Muscle layer of duodenum (tissue), 2 donors: ENCODE data around the gene TJP2.

Source experiments
- H3K27ac ChIP-seq: one replicate; pipeline ENCODE4 v1.7.0; 2013; ENCODE audit warnings: mild to moderate bottlenecking, low read length
- H3K27me3 ChIP-seq: one replicate; pipeline ENCODE4 v1.7.0; 2013; ENCODE audit warnings: low read depth, mild to moderate bottlenecking, control low read depth, low read length
- H3K36me3 ChIP-seq, 2 donors: one replicate each; pipeline ENCODE4 v1.7.0; 2013; ENCODE audit warnings: low read length in 2 of 2, control low read depth in 1 of 2, mild to moderate bottlenecking in 1 of 2; ENCODE audit not compliant: insufficient read depth in 2 of 2, control insufficient read depth in 1 of 2
- H3K4me1 ChIP-seq, 2 donors: one replicate each; pipeline ENCODE4 v1.7.0; 2013; ENCODE audit warnings: low read length in 2 of 2, mild to moderate bottlenecking in 2 of 2, control low read depth in 1 of 2, moderate library complexity in 1 of 2; ENCODE audit not compliant: insufficient read depth in 2 of 2, control insufficient read depth in 1 of 2
- H3K4me3 ChIP-seq, 2 donors: one replicate each; pipeline ENCODE4 v1.7.0; 2013; ENCODE audit warnings: low read length in 2 of 2, low read depth in 1 of 2, mild to moderate bottlenecking in 1 of 2
- H3K9me3 ChIP-seq, 2 donors: one replicate each; pipeline ENCODE4 v1.7.0; 2013; ENCODE audit warnings: low read length in 2 of 2, control low read depth in 1 of 2, mild to moderate bottlenecking in 1 of 2; ENCODE audit not compliant: control insufficient read depth in 1 of 2
- donor health status: healthy.

Gene TJP2

GRCh38 chr9:69237702-69238295 lies 63.7 kb downstream of the TJP2 start:
- no peaks in the 10 kb centered on the region for H3K9me3 ChIP-seq
- peaks cover 36 to 49% of the 10 kb centered on the region in 2 donors for H3K36me3 ChIP-seq
- H3K27me3 ChIP-seq = no peaks in the 10 kb centered on the region
- no peak overlapping the region for H3K27ac ChIP-seq
- H3K4me3 ChIP-seq = no peak overlapping the region
- no peaks in the 10 kb centered on the region for H3K4me1 ChIP-seq

GRCh38 chr9:69243116-69243515 lies 69.0 kb downstream of the TJP2 start:
- Histone ChIP-seq H3K27ac (no peak overlapping the region), H3K4me1 (peaks cover 0 to 4% of the 10 kb centered on the region in 2 donors), H3K4me3 (no peak overlapping the region), H3K27me3 (no peaks in the 10 kb centered on the region), H3K9me3 (no peaks in the 10 kb centered on the region), H3K36me3 (peaks cover 33 to 34% of the 10 kb centered on the region in 2 donors)

GRCh38 chr9:69246629-69247028 lies 72.6 kb downstream of the TJP2 start:
- no peaks in the 10 kb centered on the region for H3K27me3 ChIP-seq
- no peaks in the 10 kb centered on the region for H3K9me3 ChIP-seq
- H3K4me3 ChIP-seq = no peak overlapping the region
- peaks cover 0 to 4% of the 10 kb centered on the region in 2 donors for H3K4me1 ChIP-seq
- H3K36me3 ChIP-seq = peaks cover 21 to 27% of the 10 kb centered on the region in 2 donors
- H3K27ac ChIP-seq = no peak overlapping the region

GRCh38 chr9:69248005-69248404 lies 73.9 kb downstream of the TJP2 start:
- H3K4me1 ChIP-seq = peaks cover 0 to 4% of the 10 kb centered on the region in 2 donors
- no peaks in the 10 kb centered on the region for H3K27me3 ChIP-seq
- H3K9me3 ChIP-seq = no peaks in the 10 kb centered on the region
- peaks cover 31 to 38% of the 10 kb centered on the region in 2 donors for H3K36me3 ChIP-seq
- H3K4me3 ChIP-seq = no peak overlapping the region
- no peak overlapping the region for H3K27ac ChIP-seq

GRCh38 chr9:69249337-69249736 lies 75.3 kb downstream of the TJP2 start:
- H3K9me3 ChIP-seq = no peaks in the 10 kb centered on the region
- H3K4me1 ChIP-seq = peaks cover 0 to under 1% of the 10 kb centered on the region in 2 donors
- H3K4me3 ChIP-seq = no peak overlapping the region
- no peak overlapping the region for H3K27ac ChIP-seq
- no peaks in the 10 kb centered on the region for H3K27me3 ChIP-seq
- peaks cover 42 to 48% of the 10 kb centered on the region in 2 donors for H3K36me3 ChIP-seq

GRCh38 chr9:69250681-69251080 lies 76.6 kb downstream of the TJP2 start:
- Histone ChIP-seq H3K27ac (no peak overlapping the region), H3K36me3 (peaks cover 50% of the 10 kb centered on the region in 2 donors), H3K4me1 (no peaks in the 10 kb centered on the region), H3K9me3 (no peaks in the 10 kb centered on the region), H3K4me3 (no peak overlapping the region), H3K27me3 (no peaks in the 10 kb centered on the region)

GRCh38 chr9:69252436-69252835 lies 78.4 kb downstream of the TJP2 start:
- Histone ChIP-seq H3K4me1 (no peaks in the 10 kb centered on the region), H3K9me3 (no peaks in the 10 kb centered on the region), H3K4me3 (no peak overlapping the region), H3K36me3 (peaks cover 38 to 45% of the 10 kb centered on the region in 2 donors), H3K27me3 (no peaks in the 10 kb centered on the region), H3K27ac (no peak overlapping the region)

- H3K9me3 ChIP-seq = no peaks in the 10 kb centered on the region
- H3K27me3 ChIP-seq = no peaks in the 10 kb centered on the region
- no peak overlapping the region for H3K4me3 ChIP-seq
- H3K36me3 ChIP-seq = peaks cover 32 to 39% of the 10 kb centered on the region in 2 donors
- H3K27ac ChIP-seq = no peak overlapping the region
- H3K4me1 ChIP-seq = no peaks in the 10 kb centered on the region
These were observed 79.0 kb downstream of the TJP2 start for GRCh38 chr9:69253057-69253456.

- Histone ChIP-seq H3K4me3 (no peak overlapping the region), H3K27ac (no peak overlapping the region), H3K36me3 (peaks cover 31% of the 10 kb centered on the region in 2 donors), H3K4me1 (no peaks in the 10 kb centered on the region), H3K27me3 (no peaks in the 10 kb centered on the region), H3K9me3 (no peaks in the 10 kb centered on the region)
These were observed 80.1 kb downstream of the TJP2 start for GRCh38 chr9:69254223-69254622.

GRCh38 chr9:69255591-69255990 lies 81.5 kb downstream of the TJP2 start:
- Histone ChIP-seq H3K4me3 (no peak overlapping the region), H3K4me1 (no peaks in the 10 kb centered on the region), H3K36me3 (peaks cover 27 to 31% of the 10 kb centered on the region in 2 donors), H3K27me3 (no peaks in the 10 kb centered on the region), H3K9me3 (no peaks in the 10 kb centered on the region), H3K27ac (no peak overlapping the region)

- no peaks in the 10 kb centered on the region for H3K9me3 ChIP-seq
- no peak overlapping the region for H3K27ac ChIP-seq
- peaks cover 9 to 16% of the 10 kb centered on the region in 2 donors for H3K36me3 ChIP-seq
- H3K4me3 ChIP-seq = no peak overlapping the region
- H3K27me3 ChIP-seq = no peaks in the 10 kb centered on the region
- H3K4me1 ChIP-seq = no peaks in the 10 kb centered on the region
These were observed 84.5 kb downstream of the TJP2 start for GRCh38 chr9:69258551-69258950.

GRCh38 chr9:69260161-69260560 lies 86.1 kb downstream of the TJP2 start:
- no peaks in the 10 kb centered on the region for H3K9me3 ChIP-seq
- H3K36me3 ChIP-seq = peaks cover 0 to 3% of the 10 kb centered on the region in 2 donors
- H3K27me3 ChIP-seq = no peaks in the 10 kb centered on the region
- H3K27ac ChIP-seq = no peak overlapping the region
- H3K4me3 ChIP-seq = no peak overlapping the region
- no peaks in the 10 kb centered on the region for H3K4me1 ChIP-seq
